ENCODE data around the gene ENDOG.
"Not testable (repeated sequence)": the region's sequence is repeated elsewhere in the genome, so short reads cannot be mapped to it uniquely, and the experiment has no call there.

- TF ChIP-seq, protein P1, sequence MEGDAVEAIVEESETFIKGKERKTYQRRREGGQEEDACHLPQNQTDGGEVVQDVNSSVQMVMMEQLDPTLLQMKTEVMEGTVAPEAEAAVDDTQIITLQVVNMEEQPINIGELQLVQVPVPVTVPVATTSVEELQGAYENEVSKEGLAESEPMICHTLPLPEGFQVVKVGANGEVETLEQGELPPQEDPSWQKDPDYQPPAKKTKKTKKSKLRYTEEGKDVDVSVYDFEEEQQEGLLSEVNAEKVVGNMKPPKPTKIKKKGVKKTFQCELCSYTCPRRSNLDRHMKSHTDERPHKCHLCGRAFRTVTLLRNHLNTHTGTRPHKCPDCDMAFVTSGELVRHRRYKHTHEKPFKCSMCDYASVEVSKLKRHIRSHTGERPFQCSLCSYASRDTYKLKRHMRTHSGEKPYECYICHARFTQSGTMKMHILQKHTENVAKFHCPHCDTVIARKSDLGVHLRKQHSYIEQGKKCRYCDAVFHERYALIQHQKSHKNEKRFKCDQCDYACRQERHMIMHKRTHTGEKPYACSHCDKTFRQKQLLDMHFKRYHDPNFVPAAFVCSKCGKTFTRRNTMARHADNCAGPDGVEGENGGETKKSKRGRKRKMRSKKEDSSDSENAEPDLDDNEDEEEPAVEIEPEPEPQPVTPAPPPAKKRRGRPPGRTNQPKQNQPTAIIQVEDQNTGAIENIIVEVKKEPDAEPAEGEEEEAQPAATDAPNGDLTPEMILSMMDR (conservative IDR thresholded peaks at IDR 0.05) = not testable (repeated sequence)
- not testable (repeated sequence) for TF ChIP-seq ZFX (IDR thresholded peaks at IDR 0.05)
These were observed 36.2 kb downstream of the ENDOG start for GRCh38 chr9:128854454-128854853.

All from C4-2B (cell line).